ENCODE measurements around the gene AMIGO3. TPM values are rescaled to one million over a fixed set of nuclear protein-coding genes. Genes with fewer than 3 reads are reported as not detected.

Gene AMIGO3
- total and polyA plus RNA-seq, 2 of the 8 experiments (the other 6 are each of a cell fraction or from before 2014, with no cell fraction given) = 1.6 to 8.8 TPM

DNA sequence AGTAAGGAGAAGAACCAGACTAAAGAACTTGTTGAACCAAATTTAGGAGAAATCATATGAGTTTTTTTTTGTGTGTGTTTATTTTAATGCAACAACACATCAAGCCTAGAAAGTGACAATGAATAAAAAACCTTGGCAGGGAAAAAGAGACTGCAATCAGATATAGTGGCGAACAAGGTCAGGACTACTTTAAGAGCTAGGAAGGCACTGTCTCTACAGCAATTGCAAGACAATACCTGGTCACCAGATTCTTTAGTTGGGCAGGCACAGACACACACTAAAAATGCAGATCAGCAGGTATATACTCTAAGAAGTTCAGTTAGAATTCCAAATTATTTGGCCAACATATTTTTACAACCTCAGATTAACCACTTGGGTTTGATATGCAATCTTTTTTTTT lies 35.1 kb upstream of the AMIGO3 start:
- no peak overlapping the region for H4K8ac ChIP-seq (ENCODE audit: extremely low read depth, insufficient read depth, low read length)
- no peak overlapping the region for H3K9ac ChIP-seq (replicated peaks in 1 of 4; ENCODE audit: extremely low read depth in 1 of 4, low read depth in 3 of 4, low read length in 3 of 4)
- no peak overlapping the region for H3K4me3 ChIP-seq (ENCODE audit: extremely low read depth in 1 of 4, insufficient read depth in 2 of 4, low read depth in 3 of 4, low read length in 4 of 4)
- DNase-seq (ENCODE audit: low read depth in 1 of 2, low spot score in 2 of 2) (no peak), FAIRE-seq (no peak)
- H3K4me2 ChIP-seq (ENCODE audit: insufficient read depth in 1 of 2, low read depth in 2 of 2, low read length in 2 of 2) = no peak overlapping the region
- H2AFZ ChIP-seq (ENCODE audit: low read length) = no peak overlapping the region
- H4K91ac ChIP-seq (replicated peaks; ENCODE audit: insufficient read length, low read length) = no peak overlapping the region
- no peak overlapping the region for H2BK15ac ChIP-seq (ENCODE audit: low read length)
- no peak overlapping the region for H2AK5ac ChIP-seq (ENCODE audit: low read depth, low read length)
- 100% methylated on average over 1 of the region's 1 CpG; no CpG with 5 or more reads in 1 of the 2 experiments for WGBS, 2 experiments (ENCODE audit: extremely low coverage in 1 of 2, insufficient coverage in 1 of 2, insufficient read length in 1 of 2, insufficient replicate concordance in 2 of 2, low coverage in 1 of 2, low lambda C conversion rate in 2 of 2, missing lambda C conversion rate in 1 of 2)
- H3K36me3 ChIP-seq (ENCODE audit: control insufficient read depth in 2 of 4, insufficient read depth in 4 of 4, low read length in 3 of 4) = no peaks in the 10 kb centered on the region
- no peak overlapping the region for H3K27ac ChIP-seq (ENCODE audit: low read depth, low read length)
- H2BK5ac ChIP-seq (ENCODE audit: low read depth, low read length) = no peak overlapping the region
- H3K79me1 ChIP-seq (ENCODE audit: low read depth, low read length) = peaks cover 2% of the 10 kb centered on the region; the same call in 1 of the 2 replicates
- H3K4me1 ChIP-seq (replicated peaks in 1 of 4; ENCODE audit: control insufficient read depth in 3 of 4, insufficient read depth in 4 of 4, low read length in 3 of 4) = no peaks in the 10 kb centered on the region
- H2BK20ac ChIP-seq (ENCODE audit: low read length) = no peak overlapping the region
- H2BK12ac ChIP-seq (ENCODE audit: low read depth, low read length) = no peak overlapping the region
- no peak for TF ChIP-seq YY1 (IDR thresholded peaks at IDR 0.05; ENCODE audit: low read depth, low read length)
- no peak overlapping the region for H3K14ac ChIP-seq (ENCODE audit: insufficient read length)
- no peak overlapping the region for H3K56ac ChIP-seq (replicated peaks; ENCODE audit: insufficient read length, low read depth, low read length)
- no peak overlapping the region for H4K5ac ChIP-seq (ENCODE audit: insufficient read length, low read depth, low read length)
- no peaks in the 10 kb centered on the region for H3K27me3 ChIP-seq (replicated peaks in 1 of 4; ENCODE audit: control insufficient read depth in 3 of 4, extremely low read depth in 1 of 4, insufficient read depth in 3 of 4, low read length in 3 of 4)
- H3K23me2 ChIP-seq (ENCODE audit: low read depth, low read length) = no peaks in the 10 kb centered on the region
- no peak overlapping the region for H2BK120ac ChIP-seq (replicated peaks; ENCODE audit: low read depth, low read length)
- ChIA-PET CTCF (ENCODE audit: partially characterized antibody) (interaction anchor here (1.4 kb wide), 1 partner anchor 10 kb away, joined by 4 read pairs; no protein-coding TSS in a partner anchor), POLR2A (ENCODE audit: partially characterized antibody) (interaction anchor here (0.6 to 1.3 kb wide), 2 partner anchors 18 to 175 kb away, joined by 3 to 5 read pairs; no protein-coding TSS in a partner anchor)
- no peak overlapping the region for H3K23ac ChIP-seq (ENCODE audit: insufficient read length)
- H3K4ac ChIP-seq (replicated peaks; ENCODE audit: insufficient read length, low read depth, low read length) = no peak overlapping the region
- no peak overlapping the region for H3K18ac ChIP-seq (ENCODE audit: extremely low read depth, low read length)
- H4K20me1 ChIP-seq (replicated peaks in 1 of 2; ENCODE audit: control insufficient read depth in 1 of 2, insufficient read depth in 2 of 2, low read length in 2 of 2) = peaks cover 3 to 8% of the 10 kb centered on the region in 2 experiments
- H3K9me3 ChIP-seq (ENCODE audit: insufficient read depth in 2 of 2, low read depth in 1 of 2, low read length in 1 of 2) = no peaks in the 10 kb centered on the region
- H3K79me2 ChIP-seq (ENCODE audit: control insufficient read depth in 1 of 2, insufficient read depth in 2 of 2, low read length in 2 of 2) = peaks cover 0 to 64% of the 10 kb centered on the region in 2 experiments; a peak in 3 of 4 replicates
